ENCODE data around the gene PHB1. TPM values are rescaled to one million over a fixed set of nuclear protein-coding genes. Genes with fewer than 3 reads are reported as not detected.
"Not testable (repeated sequence)": the region's sequence is repeated elsewhere in the genome, so short reads cannot be mapped to it uniquely, and the experiment has no call there.

Gene PHB1
- total RNA-seq, 1 donor from 2014 or later = 184 TPM

DNA sequence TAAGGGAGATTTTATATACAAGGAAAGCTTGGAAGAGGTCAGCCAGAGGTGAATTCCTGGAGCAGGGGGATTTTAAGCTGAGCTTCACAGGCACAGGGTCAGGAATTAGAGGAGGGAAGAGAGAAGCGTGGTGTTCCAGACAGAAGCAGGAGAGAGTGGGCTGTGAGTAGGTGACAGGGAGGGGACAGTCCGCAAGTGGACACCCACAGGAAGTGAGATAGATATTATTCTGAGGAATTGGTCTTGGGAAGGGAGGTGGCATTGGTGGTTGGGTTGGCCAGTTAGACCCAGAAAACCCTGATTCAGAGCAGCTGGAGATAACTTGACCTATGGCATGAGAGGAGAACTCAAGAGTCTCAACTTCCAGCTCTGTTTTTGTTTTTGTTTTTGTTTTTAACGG, 14.7 kb downstream of the PHB1 start:
- TF ChIP-seq, protein P1, sequence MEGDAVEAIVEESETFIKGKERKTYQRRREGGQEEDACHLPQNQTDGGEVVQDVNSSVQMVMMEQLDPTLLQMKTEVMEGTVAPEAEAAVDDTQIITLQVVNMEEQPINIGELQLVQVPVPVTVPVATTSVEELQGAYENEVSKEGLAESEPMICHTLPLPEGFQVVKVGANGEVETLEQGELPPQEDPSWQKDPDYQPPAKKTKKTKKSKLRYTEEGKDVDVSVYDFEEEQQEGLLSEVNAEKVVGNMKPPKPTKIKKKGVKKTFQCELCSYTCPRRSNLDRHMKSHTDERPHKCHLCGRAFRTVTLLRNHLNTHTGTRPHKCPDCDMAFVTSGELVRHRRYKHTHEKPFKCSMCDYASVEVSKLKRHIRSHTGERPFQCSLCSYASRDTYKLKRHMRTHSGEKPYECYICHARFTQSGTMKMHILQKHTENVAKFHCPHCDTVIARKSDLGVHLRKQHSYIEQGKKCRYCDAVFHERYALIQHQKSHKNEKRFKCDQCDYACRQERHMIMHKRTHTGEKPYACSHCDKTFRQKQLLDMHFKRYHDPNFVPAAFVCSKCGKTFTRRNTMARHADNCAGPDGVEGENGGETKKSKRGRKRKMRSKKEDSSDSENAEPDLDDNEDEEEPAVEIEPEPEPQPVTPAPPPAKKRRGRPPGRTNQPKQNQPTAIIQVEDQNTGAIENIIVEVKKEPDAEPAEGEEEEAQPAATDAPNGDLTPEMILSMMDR (IDR thresholded peaks at IDR 0.05) = no peak
- ChIA-PET POLR2A (interaction anchor here (1.0 kb wide), 1 partner anchor 88 kb away, joined by 7 read pairs; no protein-coding TSS in a partner anchor), CTCF (interaction anchor here (0.7 to 8.2 kb wide), 6 partner anchors 8 to 156 kb away, joined by 3 to 126 read pairs (median 4); no protein-coding TSS in a partner anchor)

DNA sequence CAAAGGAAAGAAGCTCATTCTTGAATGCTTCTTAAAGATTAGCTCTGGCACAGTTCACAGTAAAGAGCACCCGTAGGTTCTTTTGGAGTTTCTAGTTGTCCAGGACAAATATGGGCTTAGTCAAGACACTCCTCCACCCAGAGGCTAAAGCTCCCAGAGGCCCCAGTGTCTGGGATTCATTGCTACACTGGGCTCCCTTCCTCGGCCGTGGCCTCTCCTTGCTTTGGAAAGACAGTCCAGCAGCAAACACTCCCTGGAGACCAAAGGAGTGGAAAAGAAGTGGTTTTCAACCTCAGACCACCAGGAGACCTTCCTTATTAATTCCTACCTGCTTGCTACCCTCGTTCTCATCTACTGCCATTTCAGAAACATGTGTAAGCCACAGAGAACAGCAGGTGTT, 17.1 kb downstream of the PHB1 start:
- Mint-ChIP-seq H3K9me3 (no peaks in the 10 kb centered on the region), H3K4me1 (peaks cover 22% of the 10 kb centered on the region), H3K4me3 (no peak overlapping the region), H3K36me3 (ENCODE audit: low read depth) (peaks cover 6% of the 10 kb centered on the region), H3K27me3 (no peaks in the 10 kb centered on the region), H3K27ac (no peak overlapping the region)
- intact Hi-C loops (cut with micrococcal nuclease) = no loop called here
- TF ChIP-seq, protein P1 (IDR thresholded peaks at IDR 0.05) = no peak
- ChIA-PET POLR2A (no interaction called here), CTCF (interaction anchor here (2.2 to 8.2 kb wide), 2 partner anchors 10 to 81 kb away, joined by 11 to 126 read pairs; no protein-coding TSS in a partner anchor)
- ATAC-seq (ENCODE audit: low read depth) = no peak
- DNase-seq = no peak

More for the DNA sequence above, 14.7 kb downstream of the PHB1 start:
- DNase-seq (no peak), ATAC-seq (ENCODE audit: low read depth) (no peak)
- intact Hi-C loops (cut with micrococcal nuclease) = no loop called here
- Mint-ChIP-seq H3K27me3 (no peaks in the 10 kb centered on the region), H3K9me3 (no peaks in the 10 kb centered on the region), H3K36me3 (ENCODE audit: low read depth) (peaks cover 29% of the 10 kb centered on the region), H3K4me3 (no peak overlapping the region), H3K4me1 (peaks cover 26% of the 10 kb centered on the region), H3K27ac (no peak overlapping the region)

DNA sequence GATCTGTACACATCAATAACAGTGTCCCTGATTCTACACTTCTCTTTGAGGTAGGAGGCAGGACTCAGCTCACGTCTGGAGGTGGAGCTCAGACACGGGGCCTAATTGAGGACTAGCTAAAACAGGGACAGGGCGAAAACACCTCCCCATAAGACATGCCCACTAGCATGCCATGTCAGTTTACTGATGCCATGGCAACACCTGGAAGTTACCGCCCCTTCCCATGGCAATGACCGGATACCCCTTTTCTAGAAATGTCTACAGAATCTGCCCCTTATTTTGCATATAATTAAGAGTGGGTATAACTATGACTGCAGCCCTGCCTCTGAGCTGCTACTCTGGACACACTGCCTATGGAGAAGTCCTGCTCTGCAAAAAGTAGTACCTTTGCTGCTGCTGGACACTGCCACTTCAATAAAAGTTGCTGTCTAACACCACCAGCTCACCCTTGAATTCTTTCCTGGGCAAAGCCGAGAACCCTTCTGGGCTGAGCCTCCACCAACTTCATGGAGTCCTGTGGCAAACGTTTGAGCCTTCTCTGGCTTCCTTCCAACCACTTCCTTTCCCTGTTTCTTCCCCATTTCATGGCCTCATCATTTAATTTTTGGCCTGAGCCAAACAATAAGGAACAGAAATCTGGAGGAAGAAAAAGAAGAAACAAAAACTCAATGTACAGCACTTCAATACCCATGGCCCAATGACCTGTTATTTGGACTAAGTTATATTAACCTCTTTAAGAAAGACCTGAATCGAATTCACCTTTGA, 21.0 kb downstream of the PHB1 start:
- ATAC-seq (ENCODE audit: low read depth) (no peak), DNase-seq (no peak)
- CTCF ChIA-PET = interaction anchor here (0.6 to 8.2 kb wide), 10 partner anchors 15 to 162 kb away, joined by 3 to 126 read pairs (median 4); partner anchors contain the start of gene ZNF652
- Mint-ChIP-seq H3K4me3 (no peak overlapping the region), H3K27ac (peak overlapping the region; percentile 31), H3K9me3 (no peaks in the 10 kb centered on the region), H3K36me3 (ENCODE audit: low read depth) (no peaks in the 10 kb centered on the region), H3K27me3 (no peaks in the 10 kb centered on the region), H3K4me1 (peaks cover 55% of the 10 kb centered on the region)
- POLR2A ChIA-PET = interaction anchor here (1.1 to 1.4 kb wide), 2 partner anchors 32 to 78 kb away, joined by 3 to 4 read pairs; no protein-coding TSS in a partner anchor
- intact Hi-C loops (cut with micrococcal nuclease) = loop anchor here (5.0 kb wide), 2 partner anchors 161 to 201 kb away; partner anchors contain the start of gene PHOSPHO1
- TF ChIP-seq, protein P1 (IDR thresholded peaks at IDR 0.05) = no peak

DNA sequence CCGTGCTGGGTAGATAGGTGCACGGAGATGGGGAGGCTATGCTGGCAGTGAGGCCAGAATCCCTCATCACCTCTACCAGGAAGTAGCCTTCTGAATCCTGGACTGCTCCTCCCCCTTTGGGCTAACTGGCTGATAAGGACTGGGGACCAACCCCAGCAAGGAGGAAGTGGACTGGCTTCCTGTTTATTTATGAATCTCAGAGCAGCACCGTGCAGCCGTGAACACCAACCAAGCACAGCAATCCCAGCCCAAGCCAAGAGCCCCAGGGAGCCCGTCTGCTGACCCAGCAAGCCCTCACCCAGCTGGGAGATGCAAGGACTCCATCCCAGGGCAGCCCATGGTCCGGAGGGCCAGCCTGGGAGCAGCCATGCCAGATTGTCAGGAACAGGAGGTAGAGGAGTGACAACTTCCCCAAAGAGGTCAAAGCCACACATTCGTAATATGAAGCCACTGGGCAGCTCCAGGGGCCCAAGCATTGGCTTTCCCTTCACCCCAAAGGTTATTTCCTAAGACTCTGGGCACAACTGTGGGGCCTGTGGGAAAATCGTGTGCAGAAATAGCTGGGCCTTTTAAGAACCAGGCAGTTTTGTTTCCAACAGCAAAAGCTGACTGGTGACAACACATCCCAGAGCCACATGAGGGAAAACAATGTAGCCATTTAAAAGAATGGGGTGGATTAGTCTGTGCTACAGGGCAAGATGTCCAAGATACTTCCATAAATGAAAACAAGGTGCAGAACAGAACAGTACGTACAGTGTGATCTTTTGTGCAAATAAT, 23.9 kb downstream of the PHB1 start:
- Mint-ChIP-seq H3K9me3 (no peaks in the 10 kb centered on the region), H3K4me3 (peak overlapping the region; percentile 77), H3K4me1 (peaks cover 77% of the 10 kb centered on the region), H3K36me3 (ENCODE audit: low read depth) (no peaks in the 10 kb centered on the region), H3K27ac (peak overlapping the region; percentile 98), H3K27me3 (no peaks in the 10 kb centered on the region)
- CTCF ChIA-PET = interaction anchor here (0.7 to 5.1 kb wide), 8 partner anchors 17 to 210 kb away, joined by 3 to 24 read pairs (median 4); partner anchors contain the start of gene ZNF652
- peak; percentile 29 for DNase-seq
- intact Hi-C loops (cut with micrococcal nuclease) = loop anchor here (5.0 kb wide), 2 partner anchors 158 to 198 kb away; partner anchors contain the start of gene PHOSPHO1
- TF ChIP-seq, protein P1 (IDR thresholded peaks at IDR 0.05) = no peak
- POLR2A ChIA-PET = interaction anchor here (0.6 to 5.8 kb wide), 7 partner anchors 20 to 396 kb away, joined by 3 to 109 read pairs (median 5); partner anchors contain the start of genes PHB1 and ZNF652
- ATAC-seq (ENCODE audit: low read depth) = peak; percentile 51

DNA sequence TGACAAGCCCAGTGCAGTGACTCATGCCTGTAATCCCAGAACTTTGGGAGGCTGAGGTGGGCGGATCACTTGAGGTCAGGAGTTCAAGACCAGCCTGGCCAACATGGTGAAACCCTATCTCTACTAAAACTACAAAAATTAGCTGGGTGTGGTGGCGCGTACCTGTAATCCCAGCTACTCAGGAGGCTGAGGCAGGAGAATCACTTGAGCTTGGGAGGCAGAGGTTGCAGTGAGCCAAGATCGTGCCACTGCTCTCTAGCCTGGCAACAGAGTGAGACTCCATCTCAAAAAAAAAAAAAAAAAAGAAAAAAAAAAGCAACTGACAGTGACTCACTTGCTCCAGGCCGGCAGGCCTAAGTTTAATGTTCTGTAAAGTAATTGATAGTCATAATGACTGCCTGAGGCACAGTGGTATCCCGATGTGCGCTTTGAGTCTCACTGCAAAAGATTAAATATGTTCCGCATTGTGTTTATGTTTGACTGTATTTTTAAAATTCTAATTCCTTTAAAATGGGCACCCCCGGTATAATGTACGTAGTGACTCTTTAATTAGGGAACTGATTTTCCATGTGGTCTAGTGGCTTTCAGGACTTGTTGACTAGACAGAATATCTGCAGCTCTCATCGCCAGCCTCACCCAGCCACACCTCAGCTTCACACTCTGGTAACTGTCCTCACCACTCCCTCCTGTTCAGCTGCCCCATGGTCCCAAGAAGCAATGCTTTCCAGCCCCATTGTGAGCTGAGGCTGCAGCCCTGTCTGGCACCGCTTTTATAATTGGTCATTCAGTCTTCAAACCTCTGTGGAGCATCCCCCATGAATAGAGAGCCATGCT, 25.0 kb downstream of the PHB1 start:
- ChIA-PET POLR2A (interaction anchor here (0.6 to 5.8 kb wide), 9 partner anchors 13 to 375 kb away, joined by 3 to 109 read pairs (median 12); partner anchors contain the start of gene ZNF652), CTCF (interaction anchor here (1.6 to 5.1 kb wide), 4 partner anchors 21 to 73 kb away, joined by 4 to 24 read pairs (median 7); partner anchors contain the start of gene ZNF652)
- Mint-ChIP-seq H3K4me1 (peaks cover 70% of the 10 kb centered on the region), H3K27ac (peak overlapping the region; percentile 98), H3K4me3 (peak overlapping the region; percentile 77)
- intact Hi-C loops (cut with micrococcal nuclease) = loop anchor here (5.0 kb wide), 2 partner anchors 157 to 197 kb away; partner anchors contain the start of gene PHOSPHO1
- not testable (repeated sequence) for H3K9me3 Mint-ChIP-seq; DNase-seq; H3K27me3 Mint-ChIP-seq; H3K36me3 Mint-ChIP-seq (ENCODE audit: low read depth)
- ATAC-seq (ENCODE audit: low read depth) = peak; percentile 40

Measured in activated B cell treated with CpG ODN at 0.5 μM for 24 hours (primary cell).